WERI-Rb-1 (cell line): ENCODE data around the gene MYO1B.

Source experiments
- DNase-seq: peaks from one replicate; pipeline ENCODE4 v3.0.0-alpha.2; 2020
- H3K27ac ChIP-seq: fragments of 250-450 bp; sonication (Bioruptor Pico); 2 replicates; pipeline ENCODE4 v1.5.1; 2020; ENCODE audit warnings: mild to moderate bottlenecking, moderate library complexity
- H3K27me3 ChIP-seq: fragments of 250-450 bp; sonication (Bioruptor Pico); 2 replicates; pipeline ENCODE4 v1.5.1; 2021; ENCODE audit warnings: mild to moderate bottlenecking, low read depth, moderate library complexity; ENCODE audit not compliant: insufficient read depth, severe bottlenecking
- H3K36me3 ChIP-seq: fragments of 250-450 bp; sonication (Bioruptor Pico); 2 replicates; pipeline ENCODE4 v1.5.1; 2020; ENCODE audit warnings: mild to moderate bottlenecking, moderate library complexity
- H3K4me3 ChIP-seq: 2 replicates; pipeline ENCODE4 v1.5.1; 2011; ENCODE audit warnings: low read depth, mild to moderate bottlenecking, control low read depth, low read length
- H3K9me3 ChIP-seq: fragments of 250-450 bp; sonication (Bioruptor Pico); 2 replicates; pipeline ENCODE4 v1.5.1; 2021; ENCODE audit warnings: mild to moderate bottlenecking, moderate library complexity; ENCODE audit not compliant: severe bottlenecking
- CTCF ChIP-seq: IDR thresholded peaks from 2 replicates; pipeline ENCODE4 v1.5.1; 2011; ENCODE audit warnings: low read depth, mild to moderate bottlenecking, control low read depth, inconsistent platforms, low read length

The MYO1B gene

GRCh38 chr2:191246820-191247380 lies 1.7 kb downstream of the MYO1B start:
- DNase-seq, result no peak
- H3K36me3 ChIP-seq, result peaks cover 7% of the 10 kb centered on the region; the same call in 1 of the 2 replicates
- H3K4me3 ChIP-seq, result peak overlapping the region; percentile 83; the same call in 1 of the 2 replicates
- no peak for TF ChIP-seq CTCF
- H3K9me3 ChIP-seq, result no peaks in the 10 kb centered on the region
- H3K27ac ChIP-seq, result no peak overlapping the region
- no peaks in the 10 kb centered on the region for H3K27me3 ChIP-seq

- H3K9me3 ChIP-seq, result no peaks in the 10 kb centered on the region
- no peaks in the 10 kb centered on the region for H3K27me3 ChIP-seq
- no peak overlapping the region for H3K27ac ChIP-seq
- H3K4me3 ChIP-seq, result no peak overlapping the region
- H3K36me3 ChIP-seq, result peaks cover 7% of the 10 kb centered on the region; the same call in 1 of the 2 replicates
- no peak for TF ChIP-seq CTCF
- no peak for DNase-seq
Observed at GRCh38 chr2:191247381-191248057, 2.3 kb downstream of the MYO1B start.

DNA sequence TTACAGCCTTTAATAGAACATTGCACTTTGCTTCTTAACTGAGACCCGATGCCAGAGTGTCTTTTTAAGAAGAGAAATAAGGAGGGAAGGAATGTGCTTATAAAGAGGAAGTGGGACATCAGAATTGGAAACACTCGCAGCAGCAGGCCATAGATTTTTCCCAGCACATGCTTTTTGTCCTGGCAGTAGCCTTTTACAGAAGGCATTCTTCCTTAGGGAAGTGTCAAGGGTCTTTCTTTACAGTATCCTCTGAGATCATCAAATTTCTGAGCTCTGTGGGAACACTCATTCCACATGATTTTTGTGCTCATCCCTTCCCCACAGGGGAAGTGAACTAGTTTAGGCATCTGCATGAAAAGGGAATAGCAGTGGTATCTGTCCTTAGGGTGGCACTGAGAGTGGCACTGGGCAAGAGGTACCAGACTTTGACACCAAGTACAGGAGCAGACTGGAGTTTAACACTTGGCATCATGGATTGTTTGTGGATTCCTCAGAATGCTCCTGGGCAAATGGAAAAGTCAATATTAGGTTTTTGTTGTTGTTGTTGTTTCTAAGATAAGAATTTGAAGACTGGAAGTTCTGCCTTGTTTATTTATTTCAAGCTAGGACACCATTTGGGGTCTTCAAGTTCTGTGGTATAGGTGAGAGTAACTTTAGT lies 4.1 kb downstream of the MYO1B start:
- Histone ChIP-seq H3K27ac (no peak overlapping the region), H3K36me3 (peaks cover 7% of the 10 kb centered on the region; the same call in 1 of the 2 replicates), H3K27me3 (no peaks in the 10 kb centered on the region), H3K4me3 (no peak overlapping the region), H3K9me3 (no peaks in the 10 kb centered on the region)
- no peak for TF ChIP-seq CTCF
- no peak for DNase-seq

GRCh38 chr2:191250400-191250799 lies 5.2 kb downstream of the MYO1B start:
- no peak for TF ChIP-seq CTCF
- peaks cover 7% of the 10 kb centered on the region; the same call in 1 of the 2 replicates for H3K36me3 ChIP-seq
- H3K9me3 ChIP-seq, result no peaks in the 10 kb centered on the region
- no peak for DNase-seq
- H3K27me3 ChIP-seq, result no peaks in the 10 kb centered on the region
- H3K4me3 ChIP-seq, result no peak overlapping the region
- no peak overlapping the region for H3K27ac ChIP-seq

- no peaks in the 10 kb centered on the region for H3K27me3 ChIP-seq
- H3K36me3 ChIP-seq, result peaks cover 7% of the 10 kb centered on the region; the same call in 1 of the 2 replicates
- no peak for TF ChIP-seq CTCF
- no peak overlapping the region for H3K27ac ChIP-seq
- H3K9me3 ChIP-seq, result no peaks in the 10 kb centered on the region
- H3K4me3 ChIP-seq, result no peak overlapping the region
- DNase-seq, result no peak
Observed at GRCh38 chr2:191250986-191251385, 5.8 kb downstream of the MYO1B start.
